HepG2 (cell line): ENCODE data around the gene ZNF367. TPM values are rescaled to one million over a fixed set of nuclear protein-coding genes. Genes with fewer than 3 reads are reported as not detected.

Experiments
- CBFB ChIP-seq: sonication (generic); formaldehyde crosslinking; IDR thresholded peaks from 2 replicates; pipeline ENCODE4 v1.4.0; 2020; ENCODE audit warnings: missing genetic modification reagents
- SMAD1 ChIP-seq: sonication (generic); formaldehyde crosslinking; IDR thresholded peaks from 2 replicates; pipeline ENCODE4 v1.4.0; 2020; ENCODE audit warnings: missing genetic modification reagents, low read depth, mild to moderate bottlenecking, borderline replicate concordance
- ZNF746 ChIP-seq: sonication (generic); formaldehyde crosslinking; IDR thresholded peaks from 2 replicates; pipeline ENCODE4 v1.8.0; 2022; ENCODE audit warnings: mild to moderate bottlenecking, missing genetic modification reagents
- ZNF749 ChIP-seq: sonication (generic); formaldehyde crosslinking; IDR thresholded peaks from 2 replicates; pipeline ENCODE4 v1.8.0; 2022; ENCODE audit warnings: mild to moderate bottlenecking, missing genetic modification reagents, moderate library complexity, borderline replicate concordance
- polyA plus RNA-seq, 8 experiments: library from polyadenylated mRNA; depleted of rRNA in 3 of 8; stranded (reverse) in 7 of 8; unstranded in 1 of 8; fragments of >200 nt; fragmentation: Illumina TruSeq in 4 of 8; extraction: Trizol in 4 of 8; gene quantifications; 2 replicates each; pipeline versions ENCODE4 v1.2.1 to v1.2.3, GENCODE V29; 2011 to 2016; ENCODE audit warnings: low read depth in 4 of 8, missing spikeins in 1 of 8, mixed read lengths in 1 of 8; ENCODE audit not compliant: insufficient read depth in 1 of 8
- total RNA-seq, 5 experiments: library from RNA; depleted of rRNA; stranded (reverse); fragments of >200 nt; fragmentation: Illumina TruSeq; extraction: Trizol; gene quantifications; 2 replicates each; pipeline ENCODE4 v1.2.3, GENCODE V29; 2016; ENCODE audit warnings: low read depth in 1 of 5
- TF ChIP-seq, protein P1 (sequence below): sonication (generic); formaldehyde crosslinking; IDR thresholded peaks from one replicate; pipeline ENCODE4 v1.5.1; 2020; ENCODE audit warnings: mild to moderate bottlenecking, missing genetic modification reagents; ENCODE audit errors: not compliant biosample characterization
- TF ChIP-seq, protein P2 (sequence below): IDR thresholded peaks from 2 replicates; pipeline ENCODE4 v1.6.1; 2016; ENCODE audit warnings: low read depth, missing genetic modification reagents, missing compliant biosample characterization
- TF ChIP-seq, protein P3 (sequence below): sonication (generic); formaldehyde crosslinking; conservative IDR thresholded peaks from 2 replicates; pipeline ENCODE4 v1.8.0; 2022; ENCODE audit warnings: low read depth, missing genetic modification reagents
- TF ChIP-seq, protein P4 (sequence below): sonication (generic); formaldehyde crosslinking; IDR thresholded peaks from 2 replicates; pipeline ENCODE4 v1.5.1; 2020; ENCODE audit warnings: mild to moderate bottlenecking, missing genetic modification reagents

ZNF367 gene
- total and polyA plus RNA-seq, 2 of the 13 experiments (the other 11 are each of a cell fraction or from before 2014, with no cell fraction given), result 2.9 to 7.7 TPM

DNA sequence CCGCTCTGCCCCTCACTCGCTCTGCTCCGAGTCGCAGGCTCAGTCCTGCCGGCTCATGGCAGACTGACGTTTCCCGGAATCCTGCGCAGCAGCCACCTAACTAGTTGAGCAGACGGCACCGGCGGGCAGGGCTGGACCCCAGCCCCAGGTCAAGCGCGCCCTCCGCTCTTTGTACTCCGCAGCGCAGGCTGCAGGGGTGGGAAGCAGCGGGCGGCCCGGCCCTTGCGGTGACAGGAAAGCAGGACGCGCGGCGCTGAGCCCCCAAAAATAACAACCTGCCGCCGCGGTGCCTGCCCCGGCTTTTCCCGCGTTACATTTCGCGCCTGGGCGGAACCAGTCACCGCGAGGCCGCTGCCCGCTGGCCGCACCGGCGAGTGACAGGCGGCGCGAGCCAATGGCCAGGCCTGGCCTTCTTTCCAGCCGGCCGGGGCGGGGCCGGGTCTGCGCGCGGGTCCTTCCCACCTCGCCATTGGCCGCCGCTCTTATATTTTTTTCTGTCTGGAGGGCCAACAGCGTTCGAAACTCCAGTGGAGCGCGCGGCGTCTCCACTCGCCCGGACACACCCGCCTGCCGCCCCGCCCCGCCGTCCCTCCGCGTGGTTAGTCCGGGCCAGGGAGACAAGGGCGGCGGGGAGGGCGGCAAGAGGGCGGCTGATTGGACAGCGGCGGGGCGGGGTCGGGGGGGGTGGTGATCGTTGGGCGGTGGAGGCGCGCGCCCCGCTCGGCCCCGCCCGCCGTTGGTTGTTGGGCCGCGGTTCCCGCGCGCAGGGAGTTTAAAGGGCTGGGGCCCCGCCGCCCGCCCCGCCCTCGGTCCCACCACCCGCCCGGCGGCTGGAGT, at the start of gene ZNF367 (continued):
- TF ChIP-seq, protein P1, sequence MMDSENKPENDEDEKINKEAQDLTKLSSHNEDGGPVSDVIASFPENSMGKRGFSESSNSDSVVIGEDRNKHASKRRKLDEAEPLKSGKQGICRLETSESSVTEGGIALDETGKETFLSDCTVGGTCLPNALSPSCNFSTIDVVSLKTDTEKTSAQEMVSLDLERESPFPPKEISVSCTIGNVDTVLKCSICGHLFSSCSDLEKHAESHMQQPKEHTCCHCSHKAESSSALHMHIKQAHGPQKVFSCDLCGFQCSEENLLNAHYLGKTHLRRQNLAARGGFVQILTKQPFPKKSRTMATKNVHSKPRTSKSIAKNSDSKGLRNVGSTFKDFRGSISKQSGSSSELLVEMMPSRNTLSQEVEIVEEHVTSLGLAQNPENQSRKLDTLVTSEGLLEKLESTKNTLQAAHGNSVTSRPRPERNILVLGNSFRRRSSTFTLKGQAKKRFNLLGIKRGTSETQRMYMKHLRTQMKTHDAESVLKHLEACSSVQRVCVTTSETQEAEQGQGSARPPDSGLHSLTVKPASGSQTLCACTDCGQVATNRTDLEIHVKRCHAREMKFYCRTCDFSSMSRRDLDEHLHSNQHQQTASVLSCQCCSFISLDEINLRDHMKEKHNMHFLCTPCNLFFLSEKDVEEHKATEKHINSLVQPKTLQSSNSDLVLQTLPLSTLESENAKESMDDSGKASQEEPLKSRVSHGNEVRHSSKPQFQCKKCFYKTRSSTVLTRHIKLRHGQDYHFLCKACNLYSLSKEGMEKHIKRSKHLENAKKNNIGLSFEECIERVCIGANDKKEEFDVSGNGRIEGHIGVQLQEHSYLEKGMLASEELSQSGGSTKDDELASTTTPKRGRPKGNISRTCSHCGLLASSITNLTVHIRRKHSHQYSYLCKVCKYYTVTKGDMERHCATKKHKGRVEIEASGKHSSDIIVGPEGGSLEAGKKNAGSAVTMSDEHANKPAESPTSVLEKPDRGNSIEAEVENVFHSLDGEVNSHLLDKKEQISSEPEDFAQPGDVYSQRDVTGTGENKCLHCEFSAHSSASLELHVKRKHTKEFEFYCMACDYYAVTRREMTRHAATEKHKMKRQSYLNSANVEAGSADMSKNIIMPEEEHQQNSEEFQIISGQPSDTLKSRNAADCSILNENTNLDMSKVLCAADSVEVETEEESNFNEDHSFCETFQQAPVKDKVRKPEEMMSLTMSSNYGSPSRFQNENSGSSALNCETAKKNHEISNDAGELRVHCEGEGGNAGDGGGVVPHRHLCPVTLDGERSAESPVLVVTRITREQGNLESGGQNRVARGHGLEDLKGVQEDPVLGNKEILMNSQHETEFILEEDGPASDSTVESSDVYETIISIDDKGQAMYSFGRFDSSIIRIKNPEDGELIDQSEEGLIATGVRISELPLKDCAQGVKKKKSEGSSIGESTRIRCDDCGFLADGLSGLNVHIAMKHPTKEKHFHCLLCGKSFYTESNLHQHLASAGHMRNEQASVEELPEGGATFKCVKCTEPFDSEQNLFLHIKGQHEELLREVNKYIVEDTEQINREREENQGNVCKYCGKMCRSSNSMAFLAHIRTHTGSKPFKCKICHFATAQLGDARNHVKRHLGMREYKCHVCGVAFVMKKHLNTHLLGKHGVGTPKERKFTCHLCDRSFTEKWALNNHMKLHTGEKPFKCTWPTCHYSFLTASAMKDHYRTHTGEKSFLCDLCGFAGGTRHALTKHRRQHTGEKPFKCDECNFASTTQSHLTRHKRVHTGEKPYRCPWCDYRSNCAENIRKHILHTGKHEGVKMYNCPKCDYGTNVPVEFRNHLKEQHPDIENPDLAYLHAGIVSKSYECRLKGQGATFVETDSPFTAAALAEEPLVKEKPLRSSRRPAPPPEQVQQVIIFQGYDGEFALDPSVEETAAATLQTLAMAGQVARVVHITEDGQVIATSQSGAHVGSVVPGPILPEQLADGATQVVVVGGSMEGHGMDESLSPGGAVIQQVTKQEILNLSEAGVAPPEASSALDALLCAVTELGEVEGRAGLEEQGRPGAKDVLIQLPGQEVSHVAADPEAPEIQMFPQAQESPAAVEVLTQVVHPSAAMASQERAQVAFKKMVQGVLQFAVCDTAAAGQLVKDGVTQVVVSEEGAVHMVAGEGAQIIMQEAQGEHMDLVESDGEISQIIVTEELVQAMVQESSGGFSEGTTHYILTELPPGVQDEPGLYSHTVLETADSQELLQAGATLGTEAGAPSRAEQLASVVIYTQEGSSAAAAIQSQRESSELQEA (CRISPR knock-in tag), result no peak
- peak; percentile 93 for TF ChIP-seq ZNF749 (CRISPR knock-in tag)
- no peak for TF ChIP-seq ZNF746
- TF ChIP-seq SMAD1 (CRISPR knock-in tag), result no peak
- TF ChIP-seq, protein P2, sequence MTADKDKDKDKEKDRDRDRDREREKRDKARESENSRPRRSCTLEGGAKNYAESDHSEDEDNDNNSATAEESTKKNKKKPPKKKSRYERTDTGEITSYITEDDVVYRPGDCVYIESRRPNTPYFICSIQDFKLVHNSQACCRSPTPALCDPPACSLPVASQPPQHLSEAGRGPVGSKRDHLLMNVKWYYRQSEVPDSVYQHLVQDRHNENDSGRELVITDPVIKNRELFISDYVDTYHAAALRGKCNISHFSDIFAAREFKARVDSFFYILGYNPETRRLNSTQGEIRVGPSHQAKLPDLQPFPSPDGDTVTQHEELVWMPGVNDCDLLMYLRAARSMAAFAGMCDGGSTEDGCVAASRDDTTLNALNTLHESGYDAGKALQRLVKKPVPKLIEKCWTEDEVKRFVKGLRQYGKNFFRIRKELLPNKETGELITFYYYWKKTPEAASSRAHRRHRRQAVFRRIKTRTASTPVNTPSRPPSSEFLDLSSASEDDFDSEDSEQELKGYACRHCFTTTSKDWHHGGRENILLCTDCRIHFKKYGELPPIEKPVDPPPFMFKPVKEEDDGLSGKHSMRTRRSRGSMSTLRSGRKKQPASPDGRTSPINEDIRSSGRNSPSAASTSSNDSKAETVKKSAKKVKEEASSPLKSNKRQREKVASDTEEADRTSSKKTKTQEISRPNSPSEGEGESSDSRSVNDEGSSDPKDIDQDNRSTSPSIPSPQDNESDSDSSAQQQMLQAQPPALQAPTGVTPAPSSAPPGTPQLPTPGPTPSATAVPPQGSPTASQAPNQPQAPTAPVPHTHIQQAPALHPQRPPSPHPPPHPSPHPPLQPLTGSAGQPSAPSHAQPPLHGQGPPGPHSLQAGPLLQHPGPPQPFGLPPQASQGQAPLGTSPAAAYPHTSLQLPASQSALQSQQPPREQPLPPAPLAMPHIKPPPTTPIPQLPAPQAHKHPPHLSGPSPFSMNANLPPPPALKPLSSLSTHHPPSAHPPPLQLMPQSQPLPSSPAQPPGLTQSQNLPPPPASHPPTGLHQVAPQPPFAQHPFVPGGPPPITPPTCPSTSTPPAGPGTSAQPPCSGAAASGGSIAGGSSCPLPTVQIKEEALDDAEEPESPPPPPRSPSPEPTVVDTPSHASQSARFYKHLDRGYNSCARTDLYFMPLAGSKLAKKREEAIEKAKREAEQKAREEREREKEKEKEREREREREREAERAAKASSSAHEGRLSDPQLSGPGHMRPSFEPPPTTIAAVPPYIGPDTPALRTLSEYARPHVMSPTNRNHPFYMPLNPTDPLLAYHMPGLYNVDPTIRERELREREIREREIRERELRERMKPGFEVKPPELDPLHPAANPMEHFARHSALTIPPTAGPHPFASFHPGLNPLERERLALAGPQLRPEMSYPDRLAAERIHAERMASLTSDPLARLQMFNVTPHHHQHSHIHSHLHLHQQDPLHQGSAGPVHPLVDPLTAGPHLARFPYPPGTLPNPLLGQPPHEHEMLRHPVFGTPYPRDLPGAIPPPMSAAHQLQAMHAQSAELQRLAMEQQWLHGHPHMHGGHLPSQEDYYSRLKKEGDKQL (CRISPR knock-in tag), result no peak
- TF ChIP-seq, protein P3, sequence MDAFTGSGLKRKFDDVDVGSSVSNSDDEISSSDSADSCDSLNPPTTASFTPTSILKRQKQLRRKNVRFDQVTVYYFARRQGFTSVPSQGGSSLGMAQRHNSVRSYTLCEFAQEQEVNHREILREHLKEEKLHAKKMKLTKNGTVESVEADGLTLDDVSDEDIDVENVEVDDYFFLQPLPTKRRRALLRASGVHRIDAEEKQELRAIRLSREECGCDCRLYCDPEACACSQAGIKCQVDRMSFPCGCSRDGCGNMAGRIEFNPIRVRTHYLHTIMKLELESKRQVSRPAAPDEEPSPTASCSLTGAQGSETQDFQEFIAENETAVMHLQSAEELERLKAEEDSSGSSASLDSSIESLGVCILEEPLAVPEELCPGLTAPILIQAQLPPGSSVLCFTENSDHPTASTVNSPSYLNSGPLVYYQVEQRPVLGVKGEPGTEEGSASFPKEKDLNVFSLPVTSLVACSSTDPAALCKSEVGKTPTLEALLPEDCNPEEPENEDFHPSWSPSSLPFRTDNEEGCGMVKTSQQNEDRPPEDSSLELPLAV (CRISPR knock-in tag), result no peak
- TF ChIP-seq, protein P4, sequence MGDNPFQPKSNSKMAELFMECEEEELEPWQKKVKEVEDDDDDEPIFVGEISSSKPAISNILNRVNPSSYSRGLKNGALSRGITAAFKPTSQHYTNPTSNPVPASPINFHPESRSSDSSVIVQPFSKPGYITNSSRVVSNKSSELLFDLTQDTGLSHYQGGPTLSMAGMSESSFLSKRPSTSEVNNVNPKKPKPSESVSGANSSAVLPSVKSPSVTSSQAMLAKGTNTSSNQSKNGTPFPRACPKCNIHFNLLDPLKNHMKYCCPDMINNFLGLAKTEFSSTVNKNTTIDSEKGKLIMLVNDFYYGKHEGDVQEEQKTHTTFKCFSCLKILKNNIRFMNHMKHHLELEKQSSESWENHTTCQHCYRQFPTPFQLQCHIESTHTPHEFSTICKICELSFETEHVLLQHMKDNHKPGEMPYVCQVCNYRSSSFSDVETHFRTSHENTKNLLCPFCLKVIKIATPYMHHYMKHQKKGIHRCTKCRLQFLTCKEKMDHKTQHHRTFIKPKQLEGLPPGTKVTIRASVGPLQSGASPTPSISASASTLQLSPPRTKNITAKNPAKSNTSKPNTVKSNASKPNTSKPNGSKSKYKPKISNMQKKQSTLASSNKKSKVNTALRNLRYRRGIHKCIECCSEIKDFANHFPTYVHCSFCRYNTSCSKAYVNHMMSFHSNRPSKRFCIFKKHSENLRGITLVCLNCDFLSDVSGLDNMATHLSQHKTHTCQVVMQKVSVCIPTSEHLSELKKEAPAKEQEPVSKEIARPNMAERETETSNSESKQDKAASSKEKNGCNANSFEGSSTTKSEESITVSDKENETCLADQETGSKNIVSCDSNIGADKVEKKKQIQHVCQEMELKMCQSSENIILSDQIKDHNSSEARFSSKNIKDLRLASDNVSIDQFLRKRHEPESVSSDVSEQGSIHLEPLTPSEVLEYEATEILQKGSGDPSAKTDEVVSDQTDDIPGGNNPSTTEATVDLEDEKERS, result no peak
- no peak; the same call in 1 of the 2 replicates for TF ChIP-seq CBFB (CRISPR knock-in tag)
